Islet of Langerhans (tissue), 1 donor: ENCODE results near the gene PLA2G4F.
"Not testable (repeated sequence)": the region's sequence is repeated elsewhere in the genome, so short reads cannot be mapped to it uniquely, and the experiment has no call there.

Experiments
- FAIRE-seq: peaks from one replicate; lab custom pipeline; 2011; peaks lifted over from hg19 to GRCh38; lab: Jason Lieb, UNC

PLA2G4F gene

DNA sequence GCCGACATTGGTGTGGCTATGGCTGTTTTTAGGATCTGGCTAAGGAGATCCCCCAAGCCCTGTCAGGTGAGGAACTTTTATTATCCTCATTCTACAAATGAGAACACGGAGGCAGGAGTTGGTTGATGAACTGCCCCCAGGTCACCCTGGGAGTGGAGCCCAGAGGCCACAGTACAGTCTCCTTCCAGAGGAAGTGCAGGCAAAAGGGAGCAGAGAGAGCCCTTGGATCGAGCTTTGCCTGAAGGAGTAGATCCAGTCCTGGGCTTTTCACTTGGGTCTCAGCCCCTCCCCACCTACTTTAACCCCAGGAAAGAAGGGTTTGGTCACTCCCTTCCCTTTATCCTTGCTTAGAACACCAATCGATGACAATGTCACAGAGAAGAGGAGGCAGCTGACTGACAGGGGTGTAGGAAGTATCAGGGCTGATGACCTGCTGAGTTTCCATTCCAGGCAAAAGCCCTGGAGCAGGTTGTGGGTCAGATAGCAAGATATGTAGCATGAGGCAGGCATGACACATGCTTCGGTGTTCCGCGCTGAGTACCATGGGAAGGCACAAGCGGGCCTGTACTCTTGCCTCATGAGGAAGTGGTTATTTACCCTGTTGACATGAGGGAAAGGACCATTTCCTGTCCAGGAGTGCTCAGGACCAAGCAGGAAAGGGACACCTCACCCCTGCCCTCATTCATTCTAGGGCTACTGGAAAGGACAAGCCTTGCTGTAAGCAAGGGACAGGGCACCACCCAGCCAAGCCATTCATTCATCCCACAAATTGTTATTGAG, 56.2 kb downstream of the PLA2G4F start:
- FAIRE-seq = no peak

- no peak for FAIRE-seq
Observed at GRCh38 chr15:42097018-42097417, 59.4 kb downstream of the PLA2G4F start.

- no peak for FAIRE-seq
Observed at GRCh38 chr15:42094512-42094963, 61.9 kb downstream of the PLA2G4F start, which contains the start of gene PLA2G4D. TSS of gene PLA2G4D (minus strand) at chr15:42094562. CDS start at chr15:42094459, 103 bp downstream.

DNA sequence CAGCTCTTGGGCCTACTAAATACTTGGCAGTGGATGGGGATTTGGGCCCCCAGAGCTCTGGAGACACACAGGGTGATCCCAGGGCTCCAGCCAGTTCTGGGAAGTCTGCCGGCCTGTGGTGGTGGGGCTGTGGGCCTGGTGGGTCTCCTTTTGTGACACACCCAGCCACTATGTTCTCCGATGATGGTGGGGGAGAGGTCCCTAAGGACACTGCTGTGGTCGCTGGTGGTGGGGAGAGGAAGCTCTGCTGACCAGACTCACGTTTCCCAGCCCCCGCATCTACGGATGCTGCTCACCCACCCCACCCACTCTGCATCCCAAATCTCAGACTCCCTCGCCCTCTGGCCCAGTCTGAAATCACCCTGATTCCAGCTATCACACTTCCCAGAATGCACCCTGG, 62.5 kb downstream of the PLA2G4F start:
- no peak for FAIRE-seq

GRCh38 chr15:42092398-42093318, 63.8 kb downstream of the PLA2G4F start:
- FAIRE-seq = no peak

DNA sequence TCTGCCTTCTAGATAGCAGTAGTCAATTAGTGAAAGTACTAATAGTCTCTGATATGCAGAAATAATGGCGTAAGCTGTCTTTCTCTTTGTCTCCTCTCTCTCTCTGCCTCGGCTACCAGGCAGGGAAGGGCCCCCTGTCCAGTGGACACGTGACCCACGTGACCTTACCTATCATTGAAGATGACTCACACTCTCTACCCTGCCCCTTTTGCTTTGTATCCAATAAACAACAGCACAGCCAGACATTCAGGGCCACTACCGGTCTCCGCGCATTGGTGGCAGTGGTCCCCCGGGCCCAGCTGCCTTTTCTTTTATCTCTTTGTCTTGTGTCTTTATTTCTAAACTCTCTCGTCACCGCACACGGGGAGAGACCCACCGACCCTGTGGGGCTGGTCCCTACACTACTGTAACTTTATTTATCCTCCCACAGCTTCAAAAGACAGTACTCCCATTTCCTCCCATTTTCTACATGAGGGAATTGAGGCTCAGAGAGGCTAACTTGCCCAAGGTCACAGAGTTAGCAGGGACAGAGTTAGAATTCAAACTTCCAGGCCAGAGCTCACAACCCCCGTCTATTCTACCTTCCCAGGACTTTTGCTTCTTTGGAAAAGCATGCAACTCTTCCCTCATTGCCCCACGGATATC, 64.6 kb downstream of the PLA2G4F start:
- FAIRE-seq = not testable (repeated sequence)

DNA sequence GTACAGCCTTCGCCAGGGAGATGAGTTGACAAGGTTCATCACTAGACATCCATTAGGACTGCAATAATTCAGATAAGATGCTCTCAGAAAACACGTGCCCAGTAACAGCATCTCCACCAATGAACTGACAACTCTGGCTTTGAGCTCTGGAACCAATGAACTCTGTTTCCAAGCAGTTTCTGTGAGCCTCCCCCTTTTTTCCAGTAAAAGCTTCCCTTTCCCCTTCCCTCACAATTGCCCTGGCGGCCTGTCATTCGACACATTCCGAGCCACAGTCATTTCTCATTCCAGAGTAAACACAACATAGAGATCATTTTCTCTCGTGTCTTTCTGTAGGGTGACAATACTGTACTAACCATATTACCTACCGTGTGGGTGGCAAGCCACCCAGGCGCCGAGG, 65.7 kb downstream of the PLA2G4F start:
- no peak for FAIRE-seq

- no peak for FAIRE-seq
Observed at GRCh38 chr15:42090370-42090769, 66.1 kb downstream of the PLA2G4F start.

GRCh38 chr15:42089942-42090341, 66.5 kb downstream of the PLA2G4F start:
- no peak for FAIRE-seq
